PFSK-1 (cell line): ENCODE results near the gene SLC37A4.

Experiments
- FOXP2 ChIP-seq: optimal IDR thresholded peaks from 2 replicates; pipeline ENCODE3; 2011; ENCODE audit warnings: borderline replicate concordance, control low read depth, inconsistent platforms; ENCODE audit not compliant: insufficient read depth; ENCODE audit errors: extremely low read length, extremely low read depth
- POLR2AphosphoS5 ChIP-seq: IDR thresholded peaks from 2 replicates; pipeline ENCODE4 v1.6.1; 2012; ENCODE audit warnings: low read depth, mild to moderate bottlenecking, control low read depth, low read length, moderate library complexity
- REST ChIP-seq, 2 experiments: IDR thresholded peaks; 2 replicates each; pipeline versions ENCODE4 v1.6.1 to v1.8.0; 2011 to 2012; ENCODE audit warnings: low read depth in 2 of 2, low read length in 2 of 2, control low read depth in 1 of 2, inconsistent platforms in 1 of 2, mild to moderate bottlenecking in 1 of 2, moderate library complexity in 1 of 2; ENCODE audit not compliant: insufficient read depth in 1 of 2
- SIN3A ChIP-seq: IDR thresholded peaks from 2 replicates; pipeline ENCODE4 v1.6.1; 2012; ENCODE audit warnings: mild to moderate bottlenecking, low read length, moderate library complexity, borderline replicate concordance; ENCODE audit not compliant: insufficient read depth
- TAF1 ChIP-seq: IDR thresholded peaks from 2 replicates; pipeline ENCODE4 v1.6.1; 2012; ENCODE audit warnings: low read length, control low read depth, borderline replicate concordance; ENCODE audit not compliant: insufficient read depth

The SLC37A4 gene

GRCh38 chr11:119048644-119049043 lies 18.0 kb upstream of the SLC37A4 start:
- TF ChIP-seq FOXP2 (no peak), POLR2AphosphoS5 (no peak), REST (IDR thresholded peaks at IDR 0.05; ENCODE audit: insufficient read depth in 1 of 2, low read depth in 2 of 2, low read length in 2 of 2) (no peak), SIN3A (no peak), TAF1 (no peak)

- TF ChIP-seq TAF1 (no peak), REST (IDR thresholded peaks at IDR 0.05; ENCODE audit: insufficient read depth in 1 of 2, low read depth in 2 of 2, low read length in 2 of 2) (no peak), POLR2AphosphoS5 (no peak), FOXP2 (no peak), SIN3A (no peak)
These were observed 16.5 kb upstream of the SLC37A4 start for GRCh38 chr11:119047205-119047604.

GRCh38 chr11:119046489-119046888 lies 15.8 kb upstream of the SLC37A4 start:
- TF ChIP-seq SIN3A, result no peak
- TF ChIP-seq TAF1, result no peak
- TF ChIP-seq FOXP2, result no peak

GRCh38 chr11:119044708-119045107 lies 14.0 kb upstream of the SLC37A4 start:
- TF ChIP-seq SIN3A, result no peak
- TF ChIP-seq REST (IDR thresholded peaks at IDR 0.05; ENCODE audit: insufficient read depth in 1 of 2, low read depth in 2 of 2, low read length in 2 of 2), result no peak
- no peak for TF ChIP-seq FOXP2
- no peak for TF ChIP-seq POLR2AphosphoS5
- TF ChIP-seq TAF1, result no peak

GRCh38 chr11:119042927-119043326 lies 12.2 kb upstream of the SLC37A4 start:
- TF ChIP-seq POLR2AphosphoS5 (no peak), SIN3A (no peak), TAF1 (no peak), FOXP2 (no peak), REST (IDR thresholded peaks at IDR 0.05; ENCODE audit: insufficient read depth in 1 of 2, low read depth in 2 of 2, low read length in 2 of 2) (no peak)
